ENCODE measurements around the gene TCEA3.
A peak's percentile ranks its signal among the peaks of the same experiment; 100 is the strongest.

Gene TCEA3

DNA sequence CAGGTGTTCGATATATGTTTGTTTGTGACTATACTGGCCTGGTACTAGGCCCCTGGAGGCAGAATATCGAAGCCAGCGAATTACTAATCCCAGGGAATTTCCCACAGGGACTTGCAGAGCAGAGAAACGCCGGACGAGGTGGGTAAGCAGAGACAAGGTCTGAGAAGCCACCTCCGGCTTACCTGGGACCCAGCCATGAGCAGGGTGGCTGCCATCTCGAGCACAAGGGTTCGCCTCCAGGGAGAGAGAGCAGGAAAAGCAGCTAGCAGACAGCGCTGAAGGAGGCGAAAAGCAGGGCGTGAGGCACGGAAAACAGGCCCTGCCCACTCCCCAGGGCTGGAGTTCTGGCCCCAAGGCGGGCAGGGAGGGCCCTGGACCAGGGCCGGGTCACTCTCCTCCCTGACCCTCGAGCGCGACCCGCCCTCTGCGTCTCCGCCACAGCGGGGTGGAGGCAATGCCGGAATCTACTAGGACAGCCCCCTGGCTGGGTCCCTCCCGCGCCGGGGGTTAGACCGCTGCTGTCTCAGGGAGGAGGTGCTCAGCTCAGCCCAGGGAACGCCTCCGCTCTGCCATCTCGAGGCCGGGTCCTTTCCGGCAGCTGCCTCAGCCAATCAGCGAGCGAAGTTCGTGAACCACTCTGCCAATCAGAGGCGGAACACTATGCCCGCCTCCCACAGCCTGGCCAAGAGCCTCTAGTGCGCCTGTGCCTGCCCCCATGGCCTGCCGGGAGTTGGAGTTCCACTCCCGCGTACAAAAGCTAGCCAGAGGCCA is 56.6 kb downstream of the TCEA3 start:
- DNase-seq (ENCODE audit: low spot score) = peak; percentile 99

DNA sequence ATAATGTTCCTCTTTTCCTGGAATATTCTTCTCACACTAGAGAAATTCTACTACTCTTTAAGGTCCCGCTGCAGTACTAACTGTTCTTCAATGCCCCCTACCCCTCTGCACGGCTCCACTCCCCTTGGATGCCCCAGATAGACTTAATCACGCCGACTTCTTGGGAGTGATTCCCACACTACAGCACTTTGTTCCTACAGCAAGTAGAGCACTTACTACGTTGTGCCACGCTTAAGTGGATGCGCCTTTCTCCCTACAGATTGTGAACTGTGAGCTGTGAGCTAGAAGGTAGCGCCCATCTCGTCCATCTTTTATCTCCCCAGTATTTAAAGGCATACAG is 57.1 kb downstream of the TCEA3 start:
- DNase-seq (ENCODE audit: low spot score) = no peak

DNA sequence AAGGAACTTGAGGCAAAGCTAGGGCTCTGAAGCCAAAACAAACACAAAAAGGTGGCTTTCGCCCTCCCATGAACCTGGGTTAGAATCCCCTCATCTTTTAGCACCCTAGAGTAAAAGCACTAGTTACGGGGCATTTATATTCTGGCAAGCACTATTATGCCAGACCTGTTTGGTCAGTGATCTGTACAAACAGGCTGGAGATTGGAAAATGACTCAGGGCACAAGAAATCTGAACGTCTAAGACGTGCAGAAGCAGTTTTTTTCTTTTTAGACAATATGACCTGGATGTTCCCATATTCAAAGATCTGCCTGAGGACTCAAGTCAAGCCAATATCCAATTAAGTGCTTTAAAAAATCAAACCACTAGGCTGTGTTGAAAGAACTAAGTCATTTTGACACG is 58.0 kb downstream of the TCEA3 start:
- DNase-seq (ENCODE audit: low spot score) = no peak

DNA sequence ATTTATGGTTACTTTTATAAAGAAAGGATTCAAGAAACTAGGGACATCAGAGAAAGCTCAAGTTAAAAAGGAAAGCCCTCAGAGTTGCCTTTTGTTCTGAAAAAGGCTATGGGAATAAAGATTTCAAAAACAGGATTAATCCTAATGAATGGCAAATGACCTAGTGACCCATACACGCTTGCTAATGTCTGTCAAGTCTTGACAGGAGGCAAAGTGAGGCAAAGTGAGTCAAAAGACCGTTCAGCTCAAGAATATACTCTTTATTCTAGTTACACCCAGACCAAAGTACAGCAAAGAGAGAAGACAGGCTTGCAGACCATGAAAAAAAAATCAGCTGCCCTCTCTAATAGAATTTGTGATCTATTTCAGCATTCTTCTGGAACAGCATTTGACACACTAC is 58.4 kb downstream of the TCEA3 start:
- DNase-seq (ENCODE audit: low spot score) = no peak

DNA sequence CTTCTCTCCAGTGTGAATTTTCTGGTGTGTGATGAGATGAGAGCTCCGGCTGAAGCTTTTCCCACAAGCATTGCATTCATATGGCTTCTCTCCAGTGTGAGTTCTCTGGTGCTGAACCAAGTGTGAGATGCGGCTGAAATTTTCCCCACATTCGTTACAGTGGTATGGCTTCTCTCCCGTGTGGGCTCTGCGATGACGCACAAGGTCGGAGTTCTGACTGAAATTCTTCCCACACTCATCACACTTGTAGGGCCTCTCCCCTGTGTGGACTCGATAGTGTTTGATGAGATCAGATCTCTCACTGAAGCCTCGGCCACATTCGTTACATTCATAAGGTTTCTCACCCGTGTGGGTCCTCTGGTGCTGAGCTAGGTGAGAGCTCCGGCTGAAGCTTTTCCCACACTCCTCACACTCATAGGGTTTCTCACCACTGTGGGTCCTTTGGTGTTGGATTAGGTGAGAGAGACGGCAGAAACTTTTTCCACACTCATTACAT is 62.3 kb downstream of the TCEA3 start:
- DNase-seq (ENCODE audit: low spot score) = no peak

DNA sequence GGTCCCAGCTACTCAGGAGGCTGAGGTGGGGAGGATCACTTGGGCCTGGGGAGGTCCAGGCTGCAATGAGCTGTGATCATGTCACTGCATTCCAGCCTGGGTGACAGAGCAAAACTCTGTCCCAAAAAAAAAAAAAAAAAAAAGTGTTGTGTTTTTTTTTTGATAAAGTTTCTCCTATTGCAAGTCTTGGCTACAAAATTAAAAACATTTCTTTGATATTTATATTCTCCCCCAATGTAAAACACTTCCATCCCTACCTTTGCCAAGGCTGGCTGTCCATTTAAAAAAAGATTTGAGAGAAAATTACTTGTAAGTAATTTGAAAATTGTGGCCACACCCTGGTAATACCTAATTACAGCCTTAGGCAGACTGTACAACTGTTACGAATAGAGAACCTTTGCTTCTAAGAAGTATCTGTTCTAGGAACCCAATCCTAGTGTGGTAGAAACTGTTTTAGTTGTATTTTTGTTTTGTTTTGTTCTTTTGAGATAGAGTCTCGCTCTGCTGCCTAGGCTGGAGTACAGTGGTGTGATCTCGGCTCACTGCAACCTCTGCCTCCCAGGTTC is 66.2 kb downstream of the TCEA3 start:
- no peak for DNase-seq (ENCODE audit: low spot score)

DNA sequence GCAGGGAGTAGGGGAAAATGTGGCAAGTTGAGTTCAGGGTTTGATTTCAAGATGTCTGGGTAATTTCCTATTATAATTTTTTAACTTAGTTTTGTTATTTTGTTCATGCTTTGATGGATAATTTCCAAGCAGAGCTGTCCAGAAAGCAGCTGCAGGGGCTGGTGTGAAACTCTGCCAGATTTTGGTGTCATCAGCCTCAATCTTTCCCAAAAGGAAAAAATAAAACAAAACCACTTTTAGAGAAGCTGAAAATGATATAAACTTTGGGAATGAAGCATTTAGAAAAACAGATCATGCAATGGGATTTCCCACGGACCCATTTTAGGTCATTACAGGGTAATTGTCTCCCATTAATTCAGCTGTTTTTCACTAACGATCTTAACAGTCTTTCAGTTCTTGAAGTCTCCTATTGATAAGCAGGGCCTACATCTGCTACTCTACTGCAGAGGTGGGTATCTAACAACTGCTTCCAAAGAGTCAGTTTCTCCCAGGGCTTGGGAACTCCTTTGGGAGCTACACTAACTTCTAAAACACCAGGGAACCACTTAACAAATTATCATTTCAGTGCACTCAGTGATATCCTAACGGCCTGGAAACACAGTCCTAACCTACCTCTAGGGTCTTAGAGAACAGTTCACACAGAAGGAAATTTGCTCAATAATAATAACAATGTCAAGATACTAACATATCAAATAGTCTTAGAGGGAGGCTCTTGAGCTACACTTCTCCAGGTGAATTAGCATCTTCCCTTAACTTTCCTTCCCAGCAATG is 67.2 kb downstream of the TCEA3 start:
- DNase-seq (ENCODE audit: low spot score) = no peak

DNA sequence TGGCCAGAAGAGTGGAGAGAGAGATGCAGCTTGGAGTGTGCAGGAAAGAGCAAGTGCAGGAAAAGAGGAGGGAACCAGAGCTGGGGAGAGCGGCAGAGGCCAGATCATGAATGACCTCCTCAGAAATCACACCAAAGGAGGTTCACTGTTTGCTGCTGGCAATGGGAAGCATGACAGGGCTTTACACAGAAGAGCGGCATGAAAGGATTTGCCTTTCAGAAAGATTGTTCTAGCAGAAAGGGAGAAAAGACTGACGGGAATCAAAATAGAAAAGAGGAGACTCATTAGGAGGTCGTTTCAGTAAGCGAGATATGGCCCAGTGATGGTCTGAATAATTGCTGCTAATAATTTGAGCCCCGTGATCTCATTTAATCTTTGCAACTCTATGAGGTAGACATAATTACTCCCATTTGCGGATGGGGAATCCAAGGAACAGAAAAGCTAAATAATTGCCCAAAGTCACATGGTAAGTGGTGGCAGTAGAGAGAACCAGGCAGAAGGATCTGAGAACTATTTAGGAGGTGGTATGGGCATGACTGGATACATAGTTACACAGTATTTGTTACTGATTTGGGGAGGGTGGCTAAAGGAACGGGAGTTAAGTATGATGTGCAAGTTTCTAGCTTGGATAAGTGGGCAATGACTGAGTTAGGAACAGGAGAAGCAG is 67.9 kb downstream of the TCEA3 start:
- DNase-seq (ENCODE audit: low spot score) = no peak

DNA sequence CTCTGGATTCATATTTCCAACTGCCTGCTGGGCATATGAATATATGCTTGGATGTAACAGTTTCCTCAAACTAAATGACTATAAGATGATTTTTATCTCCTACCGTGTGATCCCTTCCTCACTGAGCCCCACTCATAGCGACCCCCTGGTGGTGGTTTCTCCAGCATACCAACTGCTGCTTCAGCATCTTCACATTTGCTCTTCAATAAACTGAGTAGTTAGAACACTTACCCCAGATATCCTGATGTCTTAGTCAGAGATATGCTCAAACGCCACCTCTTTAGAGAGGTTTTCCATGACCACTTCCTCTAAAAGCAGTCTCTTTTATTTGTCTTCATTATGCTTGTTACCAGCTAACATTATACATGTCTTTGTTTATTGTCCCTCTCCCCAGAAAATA is 70.3 kb downstream of the TCEA3 start:
- no peak for DNase-seq (ENCODE audit: low spot score)

DNA sequence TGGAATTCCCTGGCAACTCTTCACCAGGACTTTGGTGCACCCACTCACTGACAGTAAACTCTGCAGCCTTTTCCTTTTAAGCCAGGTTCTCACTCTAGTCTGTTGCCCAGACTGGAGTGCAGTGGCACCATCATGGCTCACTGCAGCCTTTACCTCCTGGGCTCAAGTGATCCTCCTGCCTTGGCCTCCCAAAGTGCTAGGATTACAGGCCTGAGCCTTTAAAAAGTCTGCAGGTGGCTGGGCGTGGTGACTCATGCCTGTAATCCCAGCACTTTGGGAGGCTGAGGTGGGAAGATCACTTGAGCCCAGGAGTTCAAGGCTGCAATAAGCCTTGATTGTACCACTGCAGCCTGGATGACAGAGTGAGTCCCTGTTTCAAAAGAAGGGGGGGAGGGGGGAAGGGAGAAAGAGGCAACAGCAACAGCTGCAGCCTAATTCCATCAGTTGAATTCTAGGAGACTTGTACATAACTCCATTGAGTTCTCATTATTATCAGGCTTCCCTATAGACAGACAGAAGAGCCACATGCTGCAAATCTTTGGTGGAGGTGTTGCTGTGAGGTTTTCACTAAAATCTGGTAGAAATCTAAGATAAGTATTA is 72.4 kb downstream of the TCEA3 start:
- DNase-seq (ENCODE audit: low spot score) = no peak

DNA sequence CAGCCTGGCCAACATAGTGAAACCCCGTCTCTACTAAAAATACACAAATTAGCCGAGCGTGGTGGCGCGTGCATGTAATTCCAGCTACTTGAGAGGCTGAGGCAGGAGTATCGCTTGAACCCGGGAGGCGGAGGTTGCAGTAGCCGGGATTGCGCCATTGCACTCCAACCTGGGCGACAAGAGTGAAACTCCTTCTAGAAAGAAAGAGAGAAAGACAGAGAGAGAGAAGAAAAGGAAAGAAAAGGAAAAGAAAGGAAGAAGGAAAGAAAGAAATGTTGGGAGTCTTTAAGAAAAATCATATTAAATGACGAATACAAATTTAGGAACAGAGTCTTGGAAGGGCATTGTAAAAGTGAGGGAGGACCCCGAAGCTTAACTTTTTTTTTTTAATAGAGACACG is 78.6 kb downstream of the TCEA3 start:
- DNase-seq (ENCODE audit: low spot score) = no peak

DNA sequence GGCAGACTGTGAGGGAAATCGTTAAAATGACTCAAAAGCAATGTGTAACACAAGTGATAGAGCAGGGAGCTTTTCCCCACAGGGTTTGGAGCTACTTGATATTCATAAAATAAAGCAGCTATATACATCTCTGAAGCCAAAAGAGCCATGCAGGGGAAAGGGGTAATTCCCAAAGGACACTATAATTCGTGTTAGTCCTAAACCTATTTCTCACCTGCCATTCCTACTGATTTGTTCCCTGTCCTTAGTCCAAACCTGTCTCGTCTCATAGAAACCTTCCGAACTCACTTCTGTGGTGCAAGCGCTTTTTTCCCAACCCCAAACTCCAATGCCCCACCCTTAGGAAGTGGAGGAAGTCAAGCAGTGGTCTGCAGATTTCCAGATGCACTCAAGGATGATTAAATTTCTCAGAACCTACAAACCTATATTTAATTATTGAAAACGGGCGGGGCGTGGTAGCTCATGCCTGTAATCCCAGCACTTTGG is 79.5 kb downstream of the TCEA3 start:
- no peak for DNase-seq (ENCODE audit: low spot score)

DNA sequence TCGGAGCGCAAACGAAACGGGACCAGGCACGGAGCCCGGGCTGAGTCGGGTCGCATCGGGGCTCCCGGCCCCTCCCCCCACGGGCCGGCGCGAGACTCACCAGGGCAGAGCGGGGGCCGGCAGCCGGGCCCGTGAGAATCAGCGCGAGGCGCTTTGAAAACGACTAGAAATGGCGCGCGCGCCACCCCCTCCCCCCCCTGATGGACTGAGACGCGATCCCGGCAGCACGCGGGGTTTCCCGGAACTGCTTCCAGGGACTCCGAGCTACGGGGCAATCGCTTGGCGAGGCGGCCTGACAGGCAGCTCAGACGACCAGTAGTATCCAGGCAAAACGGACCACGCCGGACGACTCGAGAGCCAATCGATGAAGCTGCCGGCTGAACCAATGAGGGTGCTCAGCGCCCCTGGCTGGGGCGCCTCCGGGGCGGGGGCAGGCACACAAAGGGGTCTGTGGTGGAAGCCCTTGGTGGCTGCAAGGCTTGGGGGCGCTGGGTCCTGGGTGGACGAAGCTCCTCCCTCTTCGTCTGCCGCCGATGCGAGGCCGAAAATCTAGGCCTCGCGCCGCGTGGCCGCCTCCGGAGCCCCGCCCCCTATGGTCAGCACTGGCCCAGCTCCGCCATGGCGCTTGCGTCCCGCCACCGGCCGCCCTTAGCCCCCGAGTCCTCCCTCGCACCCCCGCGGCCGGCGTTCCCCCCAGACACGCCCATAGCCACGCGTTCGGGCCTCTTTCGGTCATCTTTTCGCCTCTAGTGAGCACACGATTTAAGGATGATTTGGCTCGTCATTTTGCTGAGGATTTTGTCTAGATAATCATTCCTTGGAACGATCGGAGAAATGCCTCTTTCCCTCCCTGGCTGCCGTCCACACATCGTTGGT is 80.2 kb downstream of the TCEA3 start, which contains the start of gene HNRNPR:
Gene HNRNPR (minus strand): TSS at position 174 of the 876 bp plus-strand sequence. CDS start 3,276 bp downstream, outside the sequence.
- DNase-seq (ENCODE audit: low spot score) = peak; percentile 100

DNA sequence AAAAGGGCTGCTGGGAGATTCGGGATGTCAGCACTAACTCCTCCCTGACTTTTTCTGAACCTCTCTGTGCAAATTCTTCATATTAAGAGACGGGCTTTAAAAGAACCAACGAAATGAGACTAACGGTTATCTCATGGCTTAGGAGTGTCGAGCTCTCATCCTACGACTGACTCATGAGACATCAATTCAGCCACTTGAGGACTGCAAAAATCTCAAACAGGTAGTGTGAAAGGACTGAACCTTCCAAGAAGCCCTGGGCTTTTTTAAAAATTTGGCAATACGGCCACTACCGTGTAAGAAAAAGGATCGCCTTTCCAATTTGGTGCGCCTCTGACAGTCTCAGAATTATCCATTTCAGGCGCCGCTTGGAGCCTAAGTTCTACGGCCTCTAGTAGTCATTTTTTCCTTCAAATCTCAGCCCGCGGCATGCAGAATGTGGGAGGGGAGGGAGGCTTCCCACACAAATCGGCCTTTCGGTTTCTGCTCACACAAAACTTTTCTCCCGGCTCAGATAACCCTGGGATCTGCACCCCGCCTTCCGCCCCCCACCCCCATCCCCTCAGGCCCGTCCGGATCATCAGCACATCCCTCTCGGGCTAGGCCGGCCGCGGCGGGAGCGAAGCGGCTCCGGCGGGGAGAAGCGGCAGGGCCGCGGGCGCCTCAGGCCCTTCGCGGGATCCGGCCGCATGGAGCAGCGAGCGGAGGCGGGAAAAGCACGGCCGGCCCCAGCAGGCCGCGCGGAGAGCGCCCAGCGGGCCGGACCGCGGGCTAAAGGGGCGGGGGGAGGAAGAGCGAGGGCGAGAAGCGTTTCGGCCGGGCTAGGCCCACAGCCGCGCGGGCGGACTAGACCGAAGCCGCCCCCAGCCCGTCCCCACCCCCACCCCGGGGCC is 81.1 kb downstream of the TCEA3 start:
- DNase-seq (ENCODE audit: low spot score) = peak; percentile 78

DNA sequence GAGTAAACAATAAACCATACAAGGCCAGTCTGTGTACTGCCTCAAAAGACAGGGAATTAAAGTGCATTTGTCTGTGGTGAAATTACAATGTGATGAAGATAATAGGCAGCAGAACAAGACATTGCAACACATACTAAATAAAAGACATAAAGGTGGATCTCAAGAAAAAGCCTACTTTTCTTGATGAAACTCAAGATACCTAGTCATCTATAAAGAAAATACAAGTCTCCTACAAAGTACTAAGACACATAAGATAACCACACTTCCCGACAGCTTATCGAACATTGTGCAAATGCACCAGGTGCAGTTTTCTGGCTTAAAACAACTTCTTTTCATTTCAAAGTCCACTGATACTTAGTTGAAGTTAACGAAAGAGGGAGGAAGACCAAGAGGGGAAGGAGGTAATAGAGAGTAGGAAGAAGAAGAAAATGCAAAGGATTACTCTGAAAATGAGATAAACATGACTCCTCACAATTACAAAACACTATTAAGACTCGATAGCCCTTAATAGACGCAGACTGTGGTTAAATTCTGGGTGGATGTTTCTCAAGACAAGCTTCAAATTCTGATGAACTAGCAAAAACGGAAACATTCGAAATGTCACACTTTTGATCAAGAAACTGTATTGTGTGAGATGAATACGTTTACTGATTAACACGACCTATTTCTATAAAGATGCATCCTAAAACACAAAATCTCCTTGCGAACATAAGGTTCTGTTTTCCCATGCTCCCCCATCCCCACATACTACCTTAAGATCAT is 82.4 kb downstream of the TCEA3 start:
- DNase-seq (ENCODE audit: low spot score) = no peak

DNA sequence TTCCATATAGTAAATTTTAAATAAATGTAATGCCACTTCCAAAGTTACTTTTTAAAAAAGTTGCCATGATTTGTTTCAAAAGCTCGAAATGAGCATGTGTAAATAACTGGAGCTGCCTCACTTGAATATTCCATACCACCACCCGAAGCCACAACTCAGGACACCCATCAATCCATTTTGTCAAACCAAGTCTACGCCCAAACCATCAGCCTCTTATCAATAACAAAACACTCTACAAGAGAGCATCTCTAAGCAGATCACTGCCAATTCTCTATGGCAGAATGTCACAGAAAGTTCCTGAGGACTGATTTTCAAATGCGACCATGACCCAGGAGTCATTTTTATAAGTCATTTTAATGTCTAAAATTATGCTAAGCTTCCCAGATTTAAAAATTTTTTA is 84.9 kb downstream of the TCEA3 start:
- DNase-seq (ENCODE audit: low spot score) = no peak

DNA sequence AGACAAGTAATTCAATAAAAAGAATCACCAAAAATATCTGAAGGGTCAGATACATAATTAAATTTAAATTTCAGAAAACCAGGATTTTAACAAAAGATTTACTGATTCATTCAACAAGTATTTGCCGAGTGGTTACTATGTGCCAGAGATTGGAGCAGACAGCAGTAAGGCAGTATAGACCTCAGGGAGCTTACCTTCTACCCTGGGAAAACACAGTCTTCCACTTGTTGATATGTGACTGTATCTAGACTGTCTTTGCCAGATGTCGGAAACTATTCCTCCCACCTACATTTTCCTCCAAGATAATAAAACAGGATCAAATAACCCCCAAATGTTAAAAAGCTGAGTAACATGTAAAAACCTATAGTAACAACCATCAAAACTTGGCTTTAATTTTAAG is 86.7 kb downstream of the TCEA3 start:
- DNase-seq (ENCODE audit: low spot score) = no peak

DNA sequence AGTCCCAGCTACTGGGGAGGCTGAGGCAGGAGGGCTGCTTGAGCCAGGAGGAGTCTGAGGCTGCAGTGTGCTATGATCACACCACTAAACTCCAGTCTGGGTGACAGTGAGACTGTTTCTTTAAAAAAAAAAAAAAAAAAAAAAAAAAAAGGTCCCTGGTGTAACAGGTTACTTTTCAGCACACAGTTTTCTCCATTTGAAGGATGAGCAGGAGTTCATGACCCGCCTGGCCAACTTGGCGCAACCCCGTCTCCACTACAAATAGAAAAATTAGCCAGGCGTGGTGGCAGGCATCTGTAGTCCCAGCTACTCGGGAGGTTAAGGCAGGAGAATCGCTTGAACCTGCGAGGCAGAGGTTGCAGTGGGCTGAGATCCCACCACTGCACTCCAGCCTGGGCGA is 92.8 kb downstream of the TCEA3 start:
- no peak for DNase-seq (ENCODE audit: low spot score)
